ENCODE measurements around the gene RAPGEF2.
"Not testable (repeated sequence)": the region's sequence is repeated elsewhere in the genome, so short reads cannot be mapped to it uniquely, and the experiment has no call there.

The RAPGEF2 gene

DNA sequence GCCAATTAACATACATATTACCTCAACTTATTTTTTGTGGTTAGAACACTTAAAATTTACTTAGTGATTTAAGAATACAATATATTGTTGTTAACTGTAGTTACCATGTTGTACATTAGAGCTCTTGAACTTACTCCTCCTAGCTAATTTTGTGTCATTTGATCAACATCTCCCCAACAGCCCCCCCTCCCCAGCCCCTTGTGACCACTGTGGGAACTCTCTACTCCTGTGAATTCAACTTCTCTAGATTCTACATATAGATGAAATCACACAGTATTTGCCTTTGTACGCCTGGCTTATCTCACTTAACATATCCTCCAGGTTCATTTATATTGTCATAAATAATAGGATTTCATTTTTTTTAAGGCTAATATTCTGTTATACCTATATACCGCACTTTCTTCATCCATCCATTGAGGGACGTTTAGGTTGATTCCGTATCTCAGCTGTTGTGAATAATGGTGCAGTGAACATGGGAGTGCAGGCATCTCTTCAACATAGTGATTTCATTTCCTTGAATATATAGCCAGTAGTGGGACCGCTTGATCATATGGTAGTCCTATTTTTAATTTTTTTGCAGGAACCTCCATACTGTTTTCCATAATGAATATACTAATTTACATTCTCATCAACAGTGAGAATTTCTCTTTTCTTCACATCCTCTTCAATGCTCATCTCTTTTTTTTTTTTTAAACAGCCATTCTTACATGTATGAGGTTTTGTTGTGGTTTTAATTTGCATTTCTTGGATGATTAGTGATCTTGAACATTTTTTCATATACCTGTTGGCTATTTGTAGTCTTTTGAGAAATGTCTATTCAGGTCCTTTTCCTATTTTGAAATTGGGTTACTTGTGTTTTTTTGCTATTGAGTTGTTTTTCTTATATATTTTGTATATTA is 66.8 kb downstream of the RAPGEF2 start:
- DNase-seq: no peak

DNA sequence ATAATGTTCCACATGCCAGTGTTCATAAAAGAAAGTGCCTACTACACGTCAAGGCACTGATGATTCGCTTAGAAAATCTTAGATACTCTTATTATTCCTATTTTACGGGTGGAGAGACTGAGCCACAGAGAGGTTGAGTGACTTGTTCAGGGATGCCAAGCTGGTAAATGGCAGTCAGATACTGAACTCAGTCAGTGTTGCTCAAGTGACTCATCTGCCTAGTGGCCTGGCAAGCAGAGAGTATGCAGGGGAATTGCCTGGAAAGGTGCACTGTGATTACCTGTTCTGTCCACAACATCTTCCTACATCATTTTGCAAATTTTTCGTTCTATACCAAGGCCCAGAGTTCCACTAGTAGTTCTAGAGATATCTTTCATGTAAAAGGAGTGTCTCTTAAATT is 68.4 kb downstream of the RAPGEF2 start:
- DNase-seq: no peak

DNA sequence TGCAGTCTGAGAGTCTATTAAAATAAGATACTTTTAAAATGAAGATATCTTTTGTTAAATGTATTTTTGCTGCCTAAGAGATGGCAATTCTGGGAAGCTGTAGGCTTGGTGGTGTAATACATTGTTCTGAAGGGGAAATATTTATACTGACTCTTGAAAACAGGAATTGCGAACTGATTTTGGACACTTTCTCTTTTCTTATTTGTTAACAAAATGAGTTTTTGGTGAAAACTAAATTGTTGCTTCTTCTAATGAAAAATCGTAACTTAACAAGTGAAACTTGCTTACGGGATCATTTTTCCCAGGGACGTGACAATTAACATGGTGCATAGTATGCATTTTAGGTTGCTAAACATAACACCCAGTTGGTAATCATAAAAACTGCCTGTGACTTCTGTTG is 71.0 kb downstream of the RAPGEF2 start:
- DNase-seq: no peak

DNA sequence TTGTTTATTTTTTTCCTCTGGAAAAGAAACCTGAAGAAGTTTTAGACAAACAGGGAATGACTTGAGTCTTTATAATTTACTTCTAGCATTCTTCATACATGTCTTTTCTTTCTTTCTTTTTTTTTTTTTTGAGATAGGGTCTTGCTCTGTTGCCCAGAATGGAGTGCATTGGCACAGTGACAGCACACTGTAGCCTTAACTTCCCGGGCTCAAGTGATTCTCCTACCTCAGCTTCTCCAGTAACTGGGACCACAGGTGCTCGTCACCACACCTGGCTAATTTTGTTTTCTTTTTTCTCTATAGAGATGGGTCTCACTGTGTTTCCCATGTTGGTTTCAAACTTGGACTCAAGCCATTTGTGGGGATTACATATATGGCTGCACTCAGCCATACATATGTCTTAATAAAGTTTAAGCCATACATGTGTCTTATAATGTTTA is 71.8 kb downstream of the RAPGEF2 start:
- no peak for DNase-seq

DNA sequence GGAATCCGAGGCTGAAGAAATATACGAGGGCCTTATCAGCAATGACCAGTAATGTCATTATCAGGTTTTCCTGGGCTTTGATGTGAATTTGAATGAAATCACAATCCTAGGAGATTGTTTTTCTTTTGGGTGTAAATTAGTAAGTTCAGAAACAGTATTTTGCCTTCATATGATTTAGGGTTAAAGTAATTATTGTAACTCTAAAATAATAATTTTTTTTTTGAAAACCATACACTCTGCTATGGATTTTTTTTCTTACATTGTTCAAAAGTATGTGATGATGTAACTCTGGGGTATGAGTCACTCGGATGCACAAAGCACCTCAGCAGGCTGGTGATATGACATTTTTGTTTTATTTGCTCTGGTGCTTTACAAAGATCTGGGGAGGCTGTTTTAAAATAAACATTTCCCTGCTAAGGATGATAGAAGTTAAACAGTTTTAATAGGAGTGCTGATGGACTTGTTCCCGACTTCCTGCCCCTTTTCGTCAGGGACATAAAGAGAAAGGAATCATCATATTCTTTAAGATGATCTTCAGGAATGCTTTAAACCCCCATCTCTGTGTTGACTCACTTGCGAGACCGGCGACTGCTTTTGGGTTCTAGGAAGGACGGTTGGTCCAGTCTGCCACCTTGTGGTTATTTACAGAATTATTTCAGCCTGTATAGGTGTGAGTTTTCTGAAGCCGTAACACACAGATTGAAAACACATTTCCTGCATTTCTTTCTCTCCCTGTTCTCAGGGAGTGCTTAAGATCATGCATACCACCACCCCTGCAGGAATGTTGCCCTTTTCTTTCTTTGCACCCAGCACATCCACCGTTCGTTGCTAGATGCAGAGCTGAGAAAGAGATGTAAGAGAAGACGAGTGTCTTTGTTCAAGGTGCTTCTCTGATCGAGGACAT is 72.5 kb downstream of the RAPGEF2 start:
- DNase-seq: peak; percentile 70

DNA sequence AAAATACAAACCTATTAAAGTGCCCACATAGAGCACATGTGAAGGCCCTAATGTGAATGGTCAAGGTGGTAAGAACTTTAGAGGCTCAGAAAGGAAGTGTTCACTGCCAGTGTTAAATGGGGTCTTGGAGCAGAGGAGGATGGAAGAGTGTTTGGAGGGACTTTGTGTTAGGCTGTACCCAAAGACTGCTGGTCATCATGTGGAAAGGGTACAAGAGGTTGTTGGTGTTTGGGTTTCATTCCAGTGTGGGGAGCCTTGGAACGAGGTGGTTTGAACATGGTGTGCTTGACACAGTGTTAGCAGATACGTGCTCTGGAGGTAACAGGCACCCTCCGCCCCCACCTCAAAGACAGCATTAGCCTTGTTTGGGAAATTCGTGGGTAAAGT is 73.1 kb downstream of the RAPGEF2 start:
- DNase-seq: no peak

DNA sequence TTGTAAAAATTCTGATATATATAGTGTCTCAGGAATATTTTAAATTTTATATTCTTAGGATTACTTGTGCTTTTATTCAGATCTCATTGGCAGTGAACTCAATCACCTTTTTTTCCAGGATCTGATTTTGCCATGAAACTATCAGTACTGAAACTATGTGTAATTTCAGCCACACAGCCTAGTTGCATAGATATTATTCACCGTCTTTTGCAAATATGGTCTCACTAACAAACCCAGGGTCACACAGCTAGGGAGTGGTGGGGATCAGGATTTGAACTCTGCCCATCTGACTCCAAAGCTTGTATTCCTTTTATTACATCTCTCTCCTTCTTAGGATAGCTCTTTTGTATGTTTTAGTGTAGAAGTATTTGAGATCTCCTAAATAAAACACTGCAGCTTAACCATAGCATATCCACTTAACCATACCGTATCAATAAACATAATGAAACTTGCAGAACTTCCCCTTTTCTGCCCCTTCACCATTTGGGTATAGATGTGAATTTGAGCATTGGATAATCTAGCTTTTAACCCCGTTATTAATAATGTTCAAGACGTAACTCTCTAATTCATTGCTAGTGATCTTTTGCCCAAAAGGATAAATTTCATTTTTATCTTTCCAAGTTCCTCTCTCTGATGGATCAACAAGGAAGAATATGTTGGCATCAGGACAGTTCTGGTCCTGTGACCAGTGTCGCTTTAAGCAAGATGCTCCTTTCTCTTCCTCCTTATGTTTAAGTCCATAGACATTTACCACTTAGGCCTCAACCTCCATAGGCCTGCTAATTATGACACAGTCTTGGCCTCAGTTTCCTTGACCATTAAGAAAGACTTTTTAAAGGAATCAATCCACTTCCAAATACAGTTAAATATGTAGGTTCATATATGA is 74.6 kb downstream of the RAPGEF2 start:
- DNase-seq: no peak

DNA sequence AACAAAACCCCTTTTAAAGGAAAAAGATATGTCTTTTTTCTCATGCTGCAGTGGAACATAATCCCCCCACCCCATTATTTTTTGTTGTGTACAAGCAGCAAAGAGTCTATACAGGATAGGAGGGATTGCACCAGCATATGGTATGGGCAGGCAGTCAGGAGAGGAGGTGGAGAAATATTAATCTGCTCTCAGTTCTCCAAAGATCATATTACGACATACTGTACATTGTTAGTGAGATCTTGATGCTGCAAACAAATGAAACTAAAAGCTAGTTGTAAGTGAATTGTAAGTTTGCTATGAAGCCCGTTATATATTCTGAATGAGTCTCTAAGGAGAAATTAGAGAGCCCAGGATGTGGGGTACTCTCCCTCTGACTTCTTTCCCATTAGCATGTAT is 75.3 kb downstream of the RAPGEF2 start:
- DNase-seq: no peak

DNA sequence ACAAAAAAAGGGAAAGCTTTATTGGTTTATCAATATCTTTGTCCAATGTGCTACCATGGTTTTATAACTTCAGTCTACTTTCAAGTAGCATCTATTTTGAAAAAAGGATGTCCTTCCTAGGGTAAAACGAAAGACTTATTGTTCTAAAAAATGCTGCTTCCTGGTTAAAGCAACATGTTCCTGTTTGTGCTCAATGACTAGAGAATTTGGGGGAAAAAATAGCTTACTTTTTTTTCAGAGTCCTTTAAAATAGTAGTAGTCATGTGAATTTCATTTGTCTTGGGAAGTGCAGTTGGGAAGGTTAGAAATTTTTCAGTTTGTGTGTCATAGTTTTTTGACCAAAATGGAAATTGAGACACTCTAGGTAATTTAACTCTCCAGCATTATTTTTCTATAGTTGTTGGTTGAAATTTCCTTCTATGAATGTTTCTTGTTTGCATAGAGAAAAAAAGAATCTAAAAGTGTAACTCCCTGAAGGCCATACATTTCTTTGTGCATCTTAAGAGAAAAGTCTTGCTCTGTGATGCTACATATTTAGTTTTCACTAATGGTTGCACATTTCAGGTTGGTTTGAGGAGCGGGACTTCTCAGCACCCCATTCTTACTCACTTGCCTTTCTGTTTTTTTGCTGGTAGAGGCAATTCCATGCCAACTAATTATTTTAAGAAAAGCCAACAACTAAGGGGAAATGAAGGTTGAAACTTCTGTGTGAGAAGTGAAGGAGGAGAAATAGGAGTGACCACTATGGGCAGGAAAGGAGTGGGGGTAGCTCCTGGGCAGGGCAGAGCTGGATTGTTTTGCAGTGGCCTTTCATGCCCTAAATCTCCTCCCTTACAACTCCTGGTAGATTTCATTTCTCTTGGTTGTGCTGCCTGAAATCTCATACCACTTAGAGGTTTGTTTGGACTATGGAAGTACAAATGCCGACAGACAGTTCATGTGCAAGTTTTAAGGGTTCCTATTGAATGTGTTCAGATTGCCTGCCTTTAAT is 76.4 kb downstream of the RAPGEF2 start:
- DNase-seq: no peak

DNA sequence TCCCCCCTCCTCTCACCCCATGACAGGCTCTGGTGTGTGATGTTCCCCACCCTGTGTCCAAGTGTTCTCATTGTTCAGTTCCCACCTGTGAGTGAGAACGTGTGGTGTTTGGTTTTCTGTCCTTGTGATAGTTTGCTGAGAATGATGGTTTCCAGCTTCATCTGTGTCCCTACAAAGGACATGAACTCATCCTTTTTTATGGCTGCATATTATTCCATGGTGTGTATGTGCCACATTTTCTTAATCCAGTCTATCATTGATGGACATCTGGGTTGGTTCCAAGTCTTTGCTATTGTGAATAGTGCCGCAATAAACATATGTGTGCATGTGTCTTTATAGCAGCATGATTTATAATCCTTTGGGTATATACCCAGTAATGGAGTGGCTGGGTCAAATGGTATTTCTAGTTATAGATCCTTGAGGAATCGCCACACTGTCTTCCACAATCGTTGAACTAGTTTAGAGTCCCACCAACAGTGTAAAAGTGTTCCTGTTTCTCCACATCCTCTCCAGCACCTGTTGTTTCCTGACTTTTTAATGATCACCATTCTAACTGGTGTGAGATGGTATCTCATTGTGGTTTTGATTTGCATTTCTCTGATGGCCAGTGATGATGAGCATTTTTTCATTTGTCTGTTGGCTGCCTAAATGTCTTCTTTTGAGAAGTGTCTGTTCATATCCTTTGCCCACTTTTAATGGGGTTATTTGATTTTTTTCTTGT is 81.2 kb downstream of the RAPGEF2 start:
- DNase-seq: not testable (repeated sequence)

DNA sequence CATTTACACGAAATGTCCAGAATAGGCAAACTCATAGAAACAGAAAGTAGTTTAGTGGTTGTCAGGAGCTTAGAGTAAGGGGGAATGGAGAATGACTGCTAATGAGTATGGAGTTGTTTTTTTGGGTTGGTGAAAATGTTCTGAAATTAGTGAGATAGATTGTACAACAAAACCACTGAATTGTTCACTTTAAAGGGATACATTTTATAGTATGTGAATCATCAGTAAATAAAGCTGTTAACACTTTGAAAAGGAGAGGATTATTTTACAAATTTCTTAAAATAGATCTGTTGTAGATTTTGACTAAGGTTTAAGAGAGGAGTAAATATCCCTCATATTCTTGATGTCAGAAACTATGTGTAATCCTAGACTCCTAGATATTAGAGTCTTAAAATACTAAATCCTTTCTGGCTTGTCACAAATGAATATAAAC is 82.7 kb downstream of the RAPGEF2 start:
- no peak for DNase-seq

DNA sequence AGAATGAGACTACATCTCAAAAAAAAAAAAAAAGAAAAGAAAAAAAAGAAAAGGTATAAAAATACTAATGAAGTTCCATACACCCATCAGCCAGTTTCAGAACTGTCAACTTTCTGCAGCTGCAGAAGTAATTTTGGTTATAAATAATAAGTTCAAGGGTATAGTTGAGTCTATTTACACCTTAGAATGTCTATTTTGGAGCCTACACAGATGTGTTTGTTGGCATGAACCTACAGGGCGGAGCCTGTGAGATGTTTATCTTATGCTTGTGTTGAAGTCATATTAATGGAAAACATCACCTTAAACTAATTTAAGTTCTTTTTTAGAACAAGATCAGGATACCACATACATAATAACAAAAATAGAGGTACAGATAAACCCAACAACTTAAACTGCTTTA is 85.8 kb downstream of the RAPGEF2 start:
- DNase-seq: no peak

DNA sequence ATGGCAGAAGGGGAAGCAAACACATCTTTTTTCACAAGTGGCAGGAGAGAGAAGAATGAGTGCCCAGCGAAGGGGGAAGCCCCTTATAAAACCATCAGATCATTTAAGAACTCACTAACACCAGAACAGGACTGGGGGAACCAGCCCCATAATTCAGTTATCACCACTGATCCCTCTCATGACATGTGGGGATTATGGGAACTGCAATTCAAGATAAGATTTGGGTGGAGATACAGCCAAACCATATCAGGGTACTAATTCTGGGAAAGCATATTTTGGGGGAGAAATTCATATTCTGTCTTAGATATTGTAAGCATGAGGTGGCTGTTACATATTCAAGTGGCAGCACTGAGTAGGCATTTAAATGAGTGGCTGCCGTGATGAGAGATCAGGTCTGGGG is 87.8 kb downstream of the RAPGEF2 start:
- DNase-seq: no peak

DNA sequence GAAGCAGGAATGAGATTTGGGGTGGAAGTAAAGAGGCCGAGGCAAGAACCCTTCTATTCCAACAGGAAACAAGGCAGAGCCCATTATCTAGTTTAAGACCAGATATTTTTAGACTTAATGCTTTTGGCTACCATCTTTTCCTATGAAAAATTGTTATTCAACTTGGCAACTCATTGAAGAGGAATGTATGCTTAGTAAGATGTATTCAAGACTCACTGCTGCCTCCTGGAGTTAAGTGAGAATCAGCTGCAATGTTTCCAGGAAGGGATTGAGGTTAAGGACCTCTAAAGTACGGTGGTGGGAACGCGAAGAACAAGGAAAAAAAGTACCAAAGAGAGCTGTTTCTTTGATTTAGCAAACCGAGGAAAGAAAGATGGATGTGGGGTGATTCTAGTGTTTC is 89.1 kb downstream of the RAPGEF2 start:
- DNase-seq: no peak

DNA sequence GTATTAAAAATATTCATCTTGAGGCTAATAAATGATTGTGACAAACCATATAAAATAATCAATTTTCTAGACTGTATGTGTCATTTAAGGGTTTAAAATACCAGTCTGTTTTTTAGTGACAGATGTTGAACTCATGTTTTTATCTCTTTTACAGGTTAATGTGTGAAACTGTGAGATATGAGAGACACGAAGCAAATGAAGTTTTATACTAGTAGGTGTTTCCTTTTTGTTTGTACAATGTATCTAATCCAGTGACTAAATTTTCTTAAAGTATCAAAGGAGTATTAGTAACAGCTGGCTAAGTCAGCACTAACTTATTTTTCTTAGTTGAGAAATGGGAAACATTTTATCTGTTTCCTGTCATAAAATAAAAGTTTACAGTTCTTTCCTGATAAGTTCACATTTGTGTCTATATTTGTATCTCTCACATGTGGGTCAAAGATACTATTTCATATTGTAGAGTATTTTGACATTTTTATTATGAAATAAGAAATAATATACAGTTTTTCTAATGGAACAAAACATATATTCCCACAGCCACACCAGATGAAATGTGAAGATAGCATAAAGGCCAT is 90.3 kb downstream of the RAPGEF2 start:
- no peak for DNase-seq

DNA sequence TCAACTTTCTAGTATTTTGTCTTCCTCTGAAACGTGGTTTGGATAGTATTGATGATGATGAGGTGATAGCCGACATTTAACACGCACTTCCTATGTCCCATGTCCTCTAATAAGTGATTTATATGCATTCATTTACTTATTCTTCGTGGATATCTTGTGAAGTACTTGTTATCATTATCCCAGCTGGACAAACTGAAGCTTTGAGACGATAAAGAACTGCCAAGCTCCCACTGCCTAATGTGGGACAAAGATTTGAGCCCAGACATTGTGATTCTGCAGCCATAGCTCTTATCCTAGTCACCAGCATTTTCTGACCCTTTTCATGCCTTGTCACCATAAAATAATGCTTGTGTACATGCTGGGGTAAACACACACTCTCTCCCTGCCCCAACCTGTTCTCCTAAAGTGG is 92.5 kb downstream of the RAPGEF2 start:
- DNase-seq: no peak

DNA sequence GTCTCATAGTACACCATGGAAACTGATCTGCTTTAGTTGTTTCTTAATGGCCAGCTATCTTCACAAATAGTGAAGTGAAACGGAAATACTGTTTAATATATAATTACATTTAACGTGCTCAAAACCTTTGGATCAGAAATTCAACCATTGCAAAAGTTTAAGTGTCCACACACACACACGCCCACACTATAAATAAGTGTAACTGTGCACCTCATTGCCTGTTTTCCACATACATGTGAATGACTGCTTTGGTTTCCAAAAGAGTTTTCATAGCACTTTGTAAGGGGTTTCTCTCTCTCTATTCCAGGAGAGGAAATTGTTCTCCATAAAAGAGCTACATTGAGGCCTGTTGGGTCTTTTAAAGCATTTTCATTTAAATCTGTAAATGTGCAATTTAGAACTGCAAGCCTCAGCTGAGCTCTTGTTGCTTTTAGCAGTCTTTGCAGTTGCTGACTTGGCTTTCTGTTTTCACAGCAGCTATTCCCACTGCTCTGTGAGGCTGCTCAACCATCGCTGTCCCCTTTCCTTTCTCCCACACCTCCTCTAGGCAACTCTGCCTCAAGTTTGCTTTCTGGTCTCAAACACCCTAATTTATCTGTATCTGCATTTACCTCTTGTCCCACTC is 94.5 kb downstream of the RAPGEF2 start:
- no peak for DNase-seq

DNA sequence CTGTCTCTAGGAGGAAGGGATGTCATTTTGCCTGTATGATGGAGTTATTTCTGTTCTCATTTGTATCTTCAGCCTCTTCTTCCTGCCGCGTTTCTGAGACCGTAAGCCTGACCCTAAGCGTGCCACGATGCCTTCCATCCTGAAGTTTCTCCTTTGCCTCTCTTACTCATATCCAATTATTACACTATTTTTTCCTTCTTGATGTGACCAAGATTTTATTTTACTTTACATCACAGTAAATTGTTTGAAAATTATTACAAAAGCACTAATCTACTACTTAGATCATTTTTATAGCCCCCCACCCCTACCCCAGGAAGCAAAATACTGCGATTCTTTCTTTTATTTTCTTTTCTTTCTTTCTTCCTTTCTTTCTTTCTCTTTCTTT is 95.0 kb downstream of the RAPGEF2 start:
- DNase-seq: no peak

DNA sequence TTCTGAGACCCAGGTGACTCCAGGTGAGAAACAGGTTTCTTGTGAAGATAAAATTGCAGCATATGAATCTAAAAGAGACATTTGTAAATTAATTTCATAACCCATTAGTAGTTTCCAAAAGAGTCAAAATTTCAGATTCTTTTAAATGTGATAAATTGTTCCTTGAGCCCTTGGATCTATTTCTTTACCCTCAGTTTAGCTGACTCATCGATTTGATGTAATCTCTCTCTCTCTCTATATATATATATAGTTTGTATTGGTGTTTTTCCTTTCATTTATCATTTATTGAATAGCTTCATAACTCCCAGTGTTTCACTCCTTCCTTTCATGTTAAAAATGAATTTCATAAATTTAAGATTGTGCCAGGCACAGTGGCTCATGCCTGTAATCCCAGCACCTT is 96.9 kb downstream of the RAPGEF2 start:
- no peak for DNase-seq

DNA sequence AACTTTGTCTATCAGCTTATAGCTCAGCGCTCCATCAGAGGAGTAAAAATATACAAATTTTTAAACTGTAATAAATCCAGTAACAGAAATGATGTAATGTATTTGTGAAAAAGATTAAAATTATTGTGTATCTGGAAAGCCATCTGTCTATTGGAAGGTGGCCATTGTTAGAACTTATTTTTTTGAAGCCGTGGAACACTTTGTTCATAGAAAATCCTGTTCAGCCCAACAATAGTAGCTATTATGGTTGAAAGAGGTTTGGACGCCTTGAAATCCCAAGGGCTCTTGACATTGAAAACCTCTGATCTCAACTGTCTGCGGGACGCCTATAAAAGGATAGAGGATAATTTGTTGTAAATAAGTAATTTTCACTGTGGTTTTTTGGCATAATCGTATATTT is 98.3 kb downstream of the RAPGEF2 start:
- DNase-seq: no peak
